G401.6 (cell line): ENCODE measurements around the gene FNDC10.
"Not testable (repeated sequence)": the region's sequence is repeated elsewhere in the genome, so short reads cannot be mapped to it uniquely, and the experiment has no call there.

Experiments used
- FAIRE-seq: peaks from 2 replicates; lab custom pipeline; 2012; peaks lifted over from hg19 to GRCh38; lab: Jason Lieb, UNC

The FNDC10 gene

DNA sequence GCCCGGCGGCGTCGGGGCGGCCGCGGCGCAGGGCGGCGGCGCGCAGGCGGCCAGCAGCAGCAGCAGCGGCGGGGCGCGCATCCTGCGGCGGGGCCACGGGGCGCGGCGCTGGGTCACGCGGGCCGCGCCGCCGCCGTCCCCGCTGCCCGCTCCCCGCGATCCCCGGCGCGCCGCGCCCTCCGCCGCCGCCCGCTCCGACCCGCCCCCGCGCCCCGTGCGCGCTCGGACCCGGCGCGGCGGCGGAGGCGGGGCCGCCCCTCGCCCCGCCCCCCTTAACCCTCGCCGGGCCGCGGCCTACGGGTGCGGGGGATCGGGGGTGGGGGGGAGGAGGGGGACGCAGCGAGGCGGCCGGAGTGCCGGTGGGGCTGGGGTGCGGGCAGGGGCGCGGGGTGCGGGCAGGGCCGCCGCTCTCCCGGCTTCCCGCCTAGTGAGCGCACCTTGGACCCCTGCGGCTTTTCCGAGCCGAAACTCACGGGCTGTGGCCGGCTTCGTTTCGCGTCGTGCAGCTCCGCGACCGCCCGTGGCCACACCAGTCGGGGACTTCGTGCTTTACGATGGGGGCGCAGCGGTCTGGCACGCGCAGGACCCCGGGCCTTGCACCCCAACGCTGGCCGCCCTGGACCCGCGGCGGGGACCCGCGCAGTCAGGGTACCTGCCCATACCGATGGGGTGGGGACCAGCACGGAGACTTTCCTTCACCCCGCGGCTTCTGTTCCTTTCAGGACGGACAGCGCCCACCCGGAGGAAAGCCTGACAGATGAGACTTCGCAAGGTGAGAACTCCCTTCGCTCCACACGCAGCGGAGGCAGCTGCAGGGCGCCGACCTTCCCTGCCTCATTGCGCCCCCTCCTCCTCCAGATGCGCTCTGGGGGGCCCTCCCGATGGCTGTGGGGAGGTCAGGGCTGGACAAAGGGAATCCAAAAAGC, at the start of gene FNDC10:
Gene FNDC10, minus strand, starts transcription at position 201 of the 926 bp plus-strand sequence. Its CDS starts 120 bp downstream, at position 81.
- FAIRE-seq = no peak

DNA sequence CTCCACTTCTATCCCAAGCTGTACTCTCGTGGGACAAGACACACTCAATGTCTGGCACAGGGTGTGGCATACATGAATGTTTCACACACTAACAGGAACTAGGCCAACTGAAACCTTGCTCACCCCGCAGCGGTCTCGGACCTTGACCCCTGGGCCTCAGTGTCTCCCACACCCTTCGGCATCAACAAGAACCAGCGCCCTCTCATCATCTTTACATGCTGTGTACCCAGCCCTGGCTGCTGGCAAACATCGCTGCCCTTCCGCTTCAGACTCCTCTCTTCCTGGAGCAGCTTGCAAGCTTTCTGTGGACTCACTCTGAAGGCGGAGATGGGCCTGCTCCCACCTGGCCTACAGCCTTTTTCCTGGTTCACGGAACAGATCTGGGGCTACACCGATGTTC, 48.3 kb upstream of the FNDC10 start:
- FAIRE-seq = not testable (repeated sequence)

DNA sequence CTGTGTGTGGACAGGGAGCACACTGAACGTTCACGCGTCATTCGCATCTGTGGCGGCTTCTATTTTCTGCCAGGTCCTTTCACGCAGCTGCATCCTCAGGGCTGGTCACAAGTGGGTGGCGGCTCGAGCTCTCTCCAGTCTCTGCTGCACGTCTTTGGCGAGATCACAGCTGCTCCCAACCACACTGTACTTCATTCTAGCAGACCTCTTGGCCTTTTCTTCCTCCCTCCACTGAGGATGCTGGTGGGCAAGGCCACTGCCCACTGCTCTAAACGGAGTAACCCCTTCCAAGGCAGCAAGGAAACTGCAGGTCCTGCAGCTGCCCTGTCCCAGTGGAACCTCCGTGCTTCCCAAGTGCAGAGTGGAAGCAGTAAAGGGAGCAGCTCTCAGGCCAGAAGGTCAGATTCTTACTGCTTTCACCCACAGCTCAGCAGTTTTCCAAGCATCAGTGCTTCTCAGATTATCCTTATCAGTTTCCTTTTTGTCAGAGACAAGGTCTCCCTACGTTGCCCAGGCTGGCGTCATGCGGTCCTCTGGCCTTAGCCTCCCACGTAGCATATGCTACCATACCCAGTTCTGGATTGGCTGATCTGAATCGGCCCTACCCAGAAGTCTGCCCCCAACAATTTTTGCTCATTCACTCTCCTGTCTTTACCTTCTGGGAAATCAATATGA, 47.8 kb upstream of the FNDC10 start:
- not testable (repeated sequence) for FAIRE-seq

DNA sequence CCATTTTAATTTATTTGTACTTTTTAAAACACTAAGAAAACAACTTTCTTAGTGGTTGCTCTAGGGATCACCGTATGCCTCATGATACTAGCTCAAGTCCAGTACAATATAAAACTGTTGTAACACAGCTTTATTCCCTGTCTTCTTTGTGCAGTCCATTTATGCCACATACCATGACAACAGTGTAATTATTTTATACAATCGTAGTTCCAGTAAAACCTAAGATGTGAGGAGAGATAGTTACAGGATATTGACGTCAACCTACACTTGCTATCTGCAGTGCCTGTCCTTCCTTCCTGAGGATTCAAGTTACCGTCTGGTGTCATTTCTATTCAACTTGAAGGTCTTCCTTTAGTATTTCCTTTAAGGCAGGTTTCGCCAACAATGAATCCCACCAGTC, 46.4 kb upstream of the FNDC10 start:
- not testable (repeated sequence) for FAIRE-seq

DNA sequence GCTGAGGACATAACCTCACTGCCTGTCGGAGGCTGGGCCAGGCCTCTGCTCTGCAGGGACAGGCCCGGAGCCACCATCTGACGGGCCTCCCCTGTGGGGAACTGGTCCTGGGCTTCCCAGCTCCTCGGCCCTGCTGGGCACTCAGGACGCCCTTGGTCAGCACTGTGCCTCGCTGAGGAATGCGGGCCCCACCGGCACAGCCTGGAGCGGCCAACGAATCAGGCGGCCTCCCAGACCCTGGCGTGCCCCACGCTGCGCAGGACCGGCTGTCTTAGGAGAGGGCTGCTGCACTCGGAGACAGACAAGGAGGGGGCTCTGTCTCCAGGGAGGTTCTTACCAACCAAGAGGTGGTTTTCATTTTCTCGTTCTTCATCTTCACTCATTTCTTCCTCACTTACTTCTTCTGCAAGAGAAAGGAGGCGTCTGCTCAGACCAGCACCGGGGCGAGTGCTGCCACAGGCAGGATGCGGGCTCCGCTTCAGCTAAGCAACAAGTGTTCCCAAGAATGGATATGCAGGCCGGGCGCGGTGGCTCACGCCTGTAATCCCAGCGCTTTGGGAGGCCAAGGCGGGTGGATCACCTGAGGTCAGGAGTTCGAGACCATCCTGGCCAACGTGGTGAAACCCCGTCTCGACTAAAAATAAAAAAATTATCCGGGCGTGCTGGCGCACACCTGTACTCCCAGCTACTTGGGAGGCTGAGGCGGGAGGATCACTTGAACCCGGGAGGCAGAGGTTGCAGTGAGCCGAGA, 41.0 kb upstream of the FNDC10 start:
- FAIRE-seq = not testable (repeated sequence)

DNA sequence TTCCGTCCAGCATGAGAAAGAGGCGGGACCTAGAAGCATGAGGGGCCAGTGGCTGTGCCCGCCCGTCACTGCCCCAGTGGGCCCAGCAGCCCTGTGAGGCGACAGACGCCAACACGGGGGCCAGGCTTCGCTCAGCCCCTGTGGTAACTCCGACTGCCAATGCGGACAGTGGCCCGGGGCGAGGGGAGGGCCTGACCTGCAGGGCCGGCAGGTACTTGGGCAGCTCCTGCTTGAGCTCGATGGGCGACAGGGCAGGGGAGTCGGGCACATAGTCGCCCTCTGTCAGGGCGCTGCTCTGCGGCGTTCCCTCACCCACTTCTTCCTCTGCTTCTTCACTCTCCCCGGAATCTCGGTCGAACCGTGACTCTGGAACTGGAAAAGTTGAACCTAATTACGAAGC, 40.1 kb upstream of the FNDC10 start:
- not testable (repeated sequence) for FAIRE-seq

DNA sequence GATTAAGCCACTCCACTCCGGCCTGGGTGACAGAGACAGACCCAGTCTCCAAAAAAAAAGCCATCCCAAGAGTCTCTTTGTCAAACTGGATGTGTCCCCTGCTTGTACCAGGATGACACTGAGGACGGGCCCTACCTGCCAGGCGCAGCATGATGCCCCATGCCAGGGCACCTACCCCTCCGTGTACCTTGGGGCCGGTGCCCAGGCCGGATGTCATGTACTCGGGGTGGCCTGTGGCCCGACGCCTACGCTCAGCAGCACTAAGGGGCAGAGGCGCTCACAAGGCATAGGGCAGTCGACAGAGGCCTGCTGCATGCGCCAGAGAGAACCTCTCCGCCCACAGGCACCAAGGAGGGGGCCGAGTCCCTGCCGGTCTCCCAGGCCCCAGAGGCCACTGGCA, 39.4 kb upstream of the FNDC10 start:
- not testable (repeated sequence) for FAIRE-seq

DNA sequence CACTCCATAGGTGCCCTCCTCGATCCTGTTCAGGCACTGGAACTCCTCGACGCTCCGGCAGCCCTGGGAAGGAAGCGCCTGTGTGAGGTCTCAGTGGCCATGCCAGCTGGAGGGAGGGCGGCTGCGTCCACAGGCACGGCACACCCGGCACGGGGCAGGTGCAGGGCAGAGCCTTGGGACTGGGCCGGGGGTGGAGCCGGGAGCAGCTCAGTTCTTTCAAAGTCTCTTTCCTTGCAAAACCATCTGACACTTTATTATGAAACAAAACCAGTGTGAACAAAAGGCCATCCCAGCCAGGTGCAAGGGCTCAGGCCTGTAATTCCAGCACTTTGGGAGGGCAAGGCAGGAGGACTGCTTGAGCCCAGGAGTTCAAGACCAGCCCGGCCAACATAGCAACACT, 38.6 kb upstream of the FNDC10 start:
- not testable (repeated sequence) for FAIRE-seq

DNA sequence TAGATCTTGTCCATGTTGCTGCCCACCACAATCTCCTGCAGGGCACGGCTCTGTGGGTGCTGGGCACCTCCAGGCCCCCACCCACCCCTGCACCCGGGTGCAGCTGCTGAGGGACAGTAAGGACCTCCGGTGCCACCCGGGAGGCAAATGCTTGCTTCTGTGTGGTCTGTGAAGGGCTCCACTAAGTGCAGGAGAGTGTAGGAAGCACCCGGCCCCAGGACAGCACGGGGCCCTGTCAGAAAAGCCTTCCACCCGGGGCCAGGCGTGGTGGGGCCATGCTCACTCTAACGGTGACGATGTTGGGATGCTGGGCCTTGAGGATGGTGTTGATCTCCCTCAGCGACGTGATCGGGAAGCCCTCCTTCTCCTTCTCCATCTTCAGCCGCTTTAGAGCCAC, 37.5 kb upstream of the FNDC10 start:
- not testable (repeated sequence) for FAIRE-seq

DNA sequence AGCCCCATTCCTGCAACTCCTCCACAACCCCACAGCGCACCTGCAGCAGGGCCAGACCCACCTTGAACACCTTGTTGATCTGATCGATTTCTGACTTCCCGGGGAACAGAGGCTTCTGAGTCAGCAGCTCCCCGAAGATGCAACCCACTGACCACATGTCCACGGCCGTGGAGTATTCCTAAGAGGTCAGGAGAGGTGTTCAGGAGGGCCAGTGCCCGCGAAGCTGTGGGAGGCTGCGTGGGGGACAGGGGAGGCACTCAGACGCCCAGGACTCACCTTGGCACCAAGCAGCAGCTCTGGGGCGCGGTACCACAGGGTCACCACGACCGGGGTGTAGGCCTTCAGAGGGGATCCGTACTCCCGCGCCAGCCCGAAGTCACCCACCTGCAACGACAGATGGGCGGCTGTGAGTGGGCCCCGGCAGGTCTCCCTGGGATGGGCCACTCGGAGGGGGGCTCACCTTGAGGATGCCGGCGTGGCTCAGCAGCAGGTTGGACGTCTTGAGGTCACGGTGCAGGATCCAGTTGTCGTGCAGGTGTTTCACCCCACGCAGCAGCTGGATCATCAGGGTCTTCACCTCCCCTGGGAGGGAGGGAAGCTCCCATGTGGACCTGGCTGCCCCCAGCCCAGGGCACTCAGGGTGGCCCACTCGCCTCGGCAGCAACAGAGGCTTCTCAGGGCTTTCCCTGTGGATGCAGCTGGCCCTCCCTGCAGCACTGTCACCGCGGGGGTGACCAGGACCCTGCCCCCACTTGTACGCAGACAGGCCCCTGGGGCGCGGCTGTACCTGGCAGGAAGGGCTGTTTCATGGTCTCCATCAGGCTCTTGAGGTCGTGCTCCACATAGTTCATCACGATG, 36.9 kb upstream of the FNDC10 start:
- not testable (repeated sequence) for FAIRE-seq

DNA sequence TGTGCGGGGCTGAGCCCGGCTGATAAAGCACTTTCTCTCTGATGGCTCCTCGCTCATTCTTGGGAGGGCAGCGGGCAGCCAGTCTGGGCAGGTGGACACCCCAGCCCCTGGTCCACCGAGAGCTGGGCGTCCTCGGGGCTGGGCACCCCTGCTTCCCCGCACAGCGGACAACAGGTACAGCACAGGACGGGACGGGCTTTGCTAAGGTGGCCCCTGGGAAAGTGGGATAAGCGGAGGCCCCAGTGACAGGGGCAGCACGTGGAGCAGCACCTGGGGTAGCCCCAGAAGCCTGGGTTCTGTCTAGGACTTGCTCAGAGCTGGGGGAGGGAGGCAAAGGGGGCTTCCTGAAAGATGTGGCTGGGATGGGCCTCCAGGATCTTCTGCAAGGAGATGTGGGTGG, 34.7 kb upstream of the FNDC10 start:
- not testable (repeated sequence) for FAIRE-seq

DNA sequence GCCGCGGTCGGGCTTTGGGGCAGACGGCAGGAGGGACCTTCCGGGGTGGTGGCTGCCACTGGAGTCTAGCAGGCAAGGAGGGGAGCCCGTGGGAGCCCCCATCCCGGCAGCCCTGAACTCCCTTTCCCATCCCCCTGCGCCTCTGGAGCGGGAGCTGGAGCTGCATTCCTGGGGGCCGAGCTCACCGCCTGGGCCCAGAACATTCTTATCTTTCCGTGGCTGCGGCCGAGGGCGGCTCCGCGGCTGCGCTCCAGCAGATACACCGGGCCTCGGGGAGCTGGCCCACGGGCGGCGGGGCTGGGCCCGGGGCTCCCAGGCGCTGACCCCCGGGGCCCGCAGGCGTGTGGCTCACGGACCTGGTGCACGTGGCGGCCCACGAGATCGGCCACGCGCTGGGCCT, 33.5 kb upstream of the FNDC10 start:
- not testable (repeated sequence) for FAIRE-seq

DNA sequence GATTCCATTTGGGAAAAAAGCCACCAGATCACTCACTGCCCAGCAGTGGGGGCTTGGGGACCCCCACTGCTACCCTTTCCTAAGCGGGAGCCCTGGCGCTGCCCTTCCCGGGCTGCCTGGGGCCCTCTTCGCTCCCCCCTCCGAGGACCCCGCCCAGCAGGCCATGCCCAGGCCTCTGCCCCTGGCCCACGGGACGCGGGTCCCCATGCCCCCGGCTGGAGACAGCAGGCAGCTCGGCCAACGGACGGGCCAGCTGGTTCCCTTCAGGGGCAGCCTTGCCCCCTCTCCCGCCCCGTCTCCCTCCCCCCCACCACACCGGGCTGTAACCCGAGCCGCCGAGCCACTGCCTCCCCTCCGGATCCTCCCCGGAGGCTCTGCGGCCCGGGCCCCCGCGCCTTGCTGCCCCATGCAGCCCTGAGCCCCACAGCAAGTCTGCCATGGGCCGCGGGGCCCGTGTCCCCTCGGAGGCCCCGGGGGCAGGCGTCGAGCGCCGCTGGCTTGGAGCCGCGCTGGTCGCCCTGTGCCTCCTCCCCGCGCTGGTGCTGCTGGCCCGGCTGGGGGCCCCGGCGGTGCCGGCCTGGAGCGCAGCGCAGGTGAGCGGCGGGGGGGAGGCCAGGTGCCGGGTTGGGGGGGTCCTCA, 32.0 kb upstream of the FNDC10 start, which contains the start of gene MMP23B:
Gene MMP23B, plus strand, starts transcription at position 392 of the 639 bp plus-strand sequence. Its CDS starts 46 bp downstream, at position 438.
- no peak for FAIRE-seq

DNA sequence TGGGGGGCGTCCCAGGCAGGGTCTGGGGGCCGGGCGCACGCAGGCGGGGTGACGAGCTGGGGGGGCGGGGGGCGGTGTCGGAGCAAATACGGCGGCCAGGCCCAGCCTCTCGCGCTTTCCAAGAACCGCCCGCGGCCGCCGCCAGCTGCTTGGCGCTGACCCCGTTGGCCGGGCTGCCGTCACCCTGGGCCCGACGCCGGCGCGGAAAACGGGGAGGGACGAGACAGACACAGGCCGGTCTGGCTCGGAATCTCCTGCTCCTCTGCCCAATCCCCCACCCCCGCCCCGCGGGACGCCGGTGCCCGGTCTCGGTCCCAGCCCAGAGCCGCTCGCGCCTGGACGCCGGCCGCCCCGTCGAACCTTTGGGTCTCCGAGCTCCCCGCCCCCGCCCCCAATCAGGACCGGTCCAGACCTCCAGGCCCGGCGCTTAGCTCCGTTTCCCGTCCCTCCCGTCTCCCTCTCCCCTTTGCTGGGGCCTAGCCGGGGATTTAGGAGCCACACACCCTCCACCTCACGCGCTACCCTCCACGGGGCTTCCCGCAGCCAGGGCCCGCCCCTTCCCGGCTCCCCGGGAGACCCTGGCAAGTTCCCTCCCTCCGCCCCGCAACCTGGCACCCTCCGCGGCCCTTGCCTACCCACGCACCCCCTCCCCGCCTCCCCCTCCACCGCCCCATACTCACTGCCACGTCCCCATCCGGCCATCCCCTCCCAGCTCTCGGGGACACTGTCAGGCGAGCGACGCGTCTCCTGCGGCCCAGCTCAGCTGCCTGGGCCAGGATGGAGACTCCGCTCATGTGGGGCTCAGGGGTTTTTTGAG, 31.2 kb upstream of the FNDC10 start:
- FAIRE-seq = no peak

DNA sequence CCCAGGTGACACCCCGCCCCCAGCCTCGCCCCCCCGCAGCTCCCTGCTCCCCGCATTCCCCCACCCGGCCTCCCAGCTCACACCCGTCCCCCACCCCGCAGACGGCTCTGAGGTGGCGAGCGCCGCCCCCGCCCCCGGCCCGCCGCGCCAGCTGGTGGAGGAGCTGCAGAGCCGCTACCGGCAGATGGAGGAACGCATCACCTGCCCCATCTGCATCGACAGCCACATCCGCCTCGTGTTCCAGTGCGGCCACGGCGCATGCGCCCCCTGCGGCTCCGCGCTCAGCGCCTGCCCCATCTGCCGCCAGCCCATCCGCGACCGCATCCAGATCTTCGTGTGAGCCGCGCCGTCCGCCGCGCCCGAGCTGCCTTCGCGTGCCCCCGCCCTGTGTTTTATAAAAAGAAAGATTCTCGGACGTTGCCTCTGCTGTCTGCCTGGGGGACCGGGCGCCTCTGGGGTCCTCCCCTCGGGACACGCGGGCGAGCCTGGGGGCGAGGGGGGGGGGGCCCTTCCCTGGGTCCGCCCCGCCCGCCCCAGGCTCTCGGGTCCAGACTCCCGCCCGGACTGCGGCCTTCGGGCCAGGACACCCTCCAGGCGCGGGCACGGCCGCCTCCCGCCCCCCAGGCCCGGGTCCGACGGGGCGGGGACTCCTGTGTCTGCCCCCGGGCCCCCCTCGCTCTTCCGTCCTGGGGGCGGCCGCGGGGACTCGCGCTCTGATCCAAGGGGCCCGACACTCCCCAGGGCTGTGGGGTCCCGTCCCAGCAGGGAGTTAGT, 30.4 kb upstream of the FNDC10 start:
- no peak for FAIRE-seq

DNA sequence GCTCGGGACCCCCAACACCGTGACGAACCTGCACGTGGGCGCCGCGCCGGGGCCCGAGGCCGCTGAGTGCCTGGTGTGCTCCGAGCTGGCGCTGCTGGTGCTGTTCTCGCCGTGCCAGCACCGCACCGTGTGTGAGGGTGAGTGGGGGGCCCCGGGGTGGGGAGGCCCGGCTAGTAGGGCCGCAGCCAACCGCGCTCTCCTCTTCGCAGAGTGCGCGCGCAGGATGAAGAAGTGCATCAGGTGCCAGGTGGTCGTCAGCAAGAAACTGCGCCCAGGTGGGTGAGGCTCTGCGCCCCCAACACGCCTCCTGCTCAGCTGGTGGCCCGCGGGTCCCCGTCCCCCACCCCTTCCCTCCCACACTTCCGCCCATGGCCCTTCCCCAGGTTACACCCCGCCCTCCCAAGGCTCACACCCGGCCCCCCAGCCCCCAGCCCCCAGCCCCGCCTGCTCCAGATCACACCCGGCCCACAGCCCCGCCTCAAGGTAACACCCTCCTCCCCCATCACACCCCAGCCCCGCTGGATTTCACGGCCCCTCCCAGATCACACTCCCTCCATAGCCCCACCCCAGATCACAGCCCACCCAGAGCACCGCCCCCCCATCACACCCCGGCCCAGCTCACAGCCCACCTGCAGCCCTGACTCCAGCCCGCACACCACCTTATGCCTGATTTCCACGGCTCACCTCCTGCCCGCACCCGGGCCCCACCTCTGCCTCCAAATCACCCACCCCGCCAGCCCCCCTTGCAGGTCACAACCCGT, 29.7 kb upstream of the FNDC10 start:
- FAIRE-seq = no peak

DNA sequence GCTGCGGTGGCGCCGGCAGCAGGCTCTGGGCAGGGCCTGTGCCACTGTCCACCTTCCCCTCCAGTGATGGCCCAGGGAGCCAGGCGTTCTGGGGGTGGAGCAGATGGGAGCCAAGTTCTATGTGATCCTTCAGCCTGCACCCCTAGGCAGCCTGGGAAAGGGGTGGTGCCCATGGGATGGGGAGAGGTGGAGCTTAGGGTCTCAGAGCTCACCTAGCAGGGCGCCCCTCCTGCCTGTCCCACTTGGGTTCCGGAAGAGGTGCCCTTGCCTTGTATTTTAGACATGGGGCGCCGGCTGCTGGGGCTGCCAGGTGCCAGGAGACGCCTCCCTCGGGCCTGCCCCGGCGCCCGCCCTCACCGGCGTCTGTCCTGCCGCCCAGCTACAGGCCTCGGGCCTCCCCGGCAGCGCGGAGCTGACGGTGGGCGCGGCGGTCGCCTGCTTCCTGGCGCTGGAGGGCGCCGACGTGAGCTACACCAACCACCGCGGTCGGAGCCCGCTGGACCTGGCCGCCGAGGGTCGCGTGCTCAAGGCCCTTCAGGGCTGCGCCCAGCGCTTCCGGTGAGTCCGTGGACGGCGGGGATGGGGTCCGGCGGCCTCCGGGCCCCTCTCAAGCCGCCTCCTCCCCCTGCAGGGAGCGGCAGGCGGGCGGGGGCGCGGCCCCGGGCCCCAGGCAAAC, 29.0 kb upstream of the FNDC10 start:
- FAIRE-seq = no peak
